T-helper 2 cell treated with Interferon-gamma antibody and Interleukin-4, amounts not matched to agents 5 μg/mL and 100 μg/mL, for 36 hours (primary cell): ENCODE measurements around the gene TAF7.

Experiments
- DNase-seq: peaks from one replicate; pipeline ENCODE4 v3.0.0; 2021; ENCODE audit warnings: low spot score
- H3K27ac Mint-ChIP-seq: one replicate; pipeline ENCODE4 v1.8.0; 2021; ENCODE audit warnings: mild to moderate bottlenecking, mixed read lengths
- H3K27me3 Mint-ChIP-seq: one replicate; pipeline ENCODE4 v1.8.0; 2021; ENCODE audit warnings: low read depth, mixed read lengths
- H3K36me3 Mint-ChIP-seq: one replicate; pipeline ENCODE4 v1.8.0; 2021; ENCODE audit warnings: low read depth, mixed read lengths
- H3K4me1 Mint-ChIP-seq: one replicate; pipeline ENCODE4 v1.8.0; 2021; ENCODE audit warnings: low read depth, mixed read lengths
- H3K4me3 Mint-ChIP-seq: one replicate; pipeline ENCODE4 v1.8.0; 2022; ENCODE audit warnings: mild to moderate bottlenecking, moderate library complexity, mixed read lengths
- H3K9me3 Mint-ChIP-seq: one replicate; pipeline ENCODE4 v1.8.0; 2021; ENCODE audit warnings: mixed read lengths

Gene TAF7, protein sequence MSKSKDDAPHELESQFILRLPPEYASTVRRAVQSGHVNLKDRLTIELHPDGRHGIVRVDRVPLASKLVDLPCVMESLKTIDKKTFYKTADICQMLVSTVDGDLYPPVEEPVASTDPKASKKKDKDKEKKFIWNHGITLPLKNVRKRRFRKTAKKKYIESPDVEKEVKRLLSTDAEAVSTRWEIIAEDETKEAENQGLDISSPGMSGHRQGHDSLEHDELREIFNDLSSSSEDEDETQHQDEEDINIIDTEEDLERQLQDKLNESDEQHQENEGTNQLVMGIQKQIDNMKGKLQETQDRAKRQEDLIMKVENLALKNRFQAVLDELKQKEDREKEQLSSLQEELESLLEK

DNA sequence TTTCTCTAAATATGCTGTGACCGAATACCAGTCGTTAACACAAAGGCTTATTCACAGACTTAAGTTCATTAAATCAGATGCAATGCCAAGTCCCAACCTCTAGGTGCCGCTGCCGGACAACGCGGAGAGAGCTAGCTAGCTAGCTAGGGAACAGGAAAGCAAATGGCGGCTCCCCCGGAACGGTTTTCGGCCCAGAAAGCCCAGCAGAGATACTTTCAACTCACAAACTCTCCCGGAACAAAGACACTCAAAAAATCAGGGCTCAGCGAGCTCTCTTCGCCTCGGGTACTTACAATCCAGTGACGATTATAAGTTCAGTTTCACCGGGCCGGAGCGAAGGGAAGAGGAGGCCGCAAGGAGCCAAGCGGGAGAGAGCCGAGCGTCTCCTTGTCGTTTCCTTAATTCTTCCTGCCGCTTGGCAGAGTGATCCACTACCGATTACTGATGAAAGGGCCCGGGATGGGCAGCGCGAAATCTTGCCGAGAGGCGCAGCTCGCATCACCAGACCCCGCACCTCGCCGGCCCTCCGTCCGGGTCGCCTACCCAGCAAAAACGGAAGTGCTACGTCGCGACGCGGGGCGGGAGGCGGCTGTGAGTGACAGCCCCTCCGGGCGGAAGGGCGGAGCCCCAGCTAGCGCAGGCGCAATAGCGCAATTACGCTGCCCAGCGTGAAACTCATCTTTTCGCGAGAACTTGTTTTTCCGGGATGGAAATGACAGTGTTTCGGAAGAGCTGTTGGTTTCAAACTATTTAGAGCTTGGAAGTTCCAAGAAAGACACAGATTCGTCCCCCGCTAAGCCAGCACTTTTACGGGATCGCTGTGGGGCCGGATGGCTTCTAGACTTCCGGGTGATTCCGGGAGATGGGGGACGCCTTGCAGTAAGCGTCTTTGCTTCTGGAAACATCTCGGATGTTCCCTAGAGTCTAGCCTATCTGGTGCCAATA lies at the start of gene TAF7:
TAF7 (minus strand) TSS at position 560 of the 945 bp plus-strand sequence. CDS start 740 bp downstream, outside the sequence.
- peaks cover 20% of the 10 kb centered on the region for H3K4me1 Mint-ChIP-seq
- H3K27ac Mint-ChIP-seq: peak within 1 kb of the TSS; percentile 98
- H3K4me3 Mint-ChIP-seq: peak within 1 kb of the TSS; percentile 98
- H3K36me3 Mint-ChIP-seq: peaks cover 50% of the 10 kb centered on the region
- peaks cover 2% of the 10 kb centered on the region for H3K27me3 Mint-ChIP-seq
- DNase-seq: peak; percentile 91
- peaks cover 58% of the 10 kb centered on the region for H3K9me3 Mint-ChIP-seq

DNA sequence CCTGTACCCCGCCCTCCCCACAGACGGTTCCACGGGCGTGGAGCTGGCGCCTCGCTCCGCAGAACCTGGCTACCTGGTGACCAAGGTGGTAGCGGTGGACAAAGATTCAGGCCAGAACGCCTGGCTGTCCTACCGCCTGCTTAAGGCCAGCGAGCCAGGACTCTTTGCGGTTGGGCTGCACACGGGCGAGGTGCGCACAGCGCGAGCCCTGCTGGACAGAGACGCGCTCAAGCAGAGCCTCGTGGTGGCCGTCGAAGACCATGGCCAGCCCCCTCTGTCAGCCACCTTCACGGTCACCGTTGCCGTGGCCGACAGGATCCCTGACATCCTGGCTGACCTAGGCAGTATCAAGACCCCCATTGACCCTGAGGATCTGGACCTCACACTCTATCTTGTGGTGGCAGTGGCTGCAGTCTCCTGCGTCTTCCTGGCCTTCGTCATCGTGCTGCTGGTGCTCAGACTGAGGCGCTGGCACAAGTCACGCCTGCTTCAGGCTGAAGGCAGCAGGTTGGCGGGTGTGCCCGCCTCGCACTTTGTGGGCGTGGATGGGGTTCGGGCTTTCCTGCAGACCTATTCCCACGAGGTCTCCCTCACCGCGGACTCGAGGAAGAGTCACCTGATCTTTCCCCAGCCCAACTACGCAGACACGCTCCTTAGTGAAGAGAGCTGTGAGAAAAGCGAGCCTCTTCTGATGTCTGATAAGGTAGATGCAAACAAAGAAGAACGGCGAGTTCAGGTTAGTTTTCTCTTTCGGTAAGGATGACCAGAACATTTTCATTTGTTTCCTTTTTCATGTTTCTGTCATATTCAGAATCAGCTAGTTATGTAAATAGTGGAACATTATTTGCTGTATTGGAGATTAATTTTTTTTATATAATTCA lies 45.7 kb upstream of the TAF7 start:
- H3K27ac Mint-ChIP-seq: no peak overlapping the region
- H3K36me3 Mint-ChIP-seq: peaks cover 5% of the 10 kb centered on the region
- peaks cover 2% of the 10 kb centered on the region for H3K4me1 Mint-ChIP-seq
- no peak overlapping the region for H3K4me3 Mint-ChIP-seq
- H3K27me3 Mint-ChIP-seq: peaks cover 50% of the 10 kb centered on the region
- H3K9me3 Mint-ChIP-seq: peaks cover 31% of the 10 kb centered on the region
- DNase-seq: no peak

DNA sequence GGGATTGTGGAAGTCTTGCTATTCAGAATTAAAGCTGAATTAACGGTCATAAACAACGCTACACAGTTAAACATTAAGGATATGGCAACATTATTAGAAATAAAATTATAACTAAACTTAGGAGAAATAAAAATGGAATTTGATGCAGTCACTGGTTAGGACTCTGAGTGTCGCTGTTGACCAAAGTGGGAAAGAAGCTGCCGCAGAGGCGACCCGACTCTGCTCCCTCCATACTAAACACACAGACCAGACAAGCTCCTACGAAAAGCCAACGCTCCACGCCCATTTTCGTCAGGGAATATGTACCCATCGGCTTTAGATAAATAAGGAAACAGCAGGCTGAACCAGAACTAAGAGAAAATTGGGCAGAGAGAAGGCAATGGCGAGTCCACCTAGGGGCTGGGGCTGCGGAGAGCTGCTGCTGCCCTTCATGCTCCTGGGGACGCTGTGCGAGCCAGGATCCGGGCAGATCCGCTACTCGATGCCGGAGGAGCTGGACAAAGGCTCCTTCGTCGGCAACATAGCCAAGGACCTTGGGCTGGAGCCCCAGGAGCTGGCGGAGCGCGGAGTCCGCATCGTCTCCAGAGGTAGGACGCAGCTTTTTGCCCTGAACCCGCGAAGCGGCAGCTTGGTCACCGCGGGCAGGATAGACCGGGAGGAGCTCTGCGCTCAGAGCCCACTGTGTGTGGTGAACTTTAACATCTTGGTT lies 43.5 kb upstream of the TAF7 start, which contains the start of gene PCDHGA5:
PCDHGA5 (plus strand) TSS at position 211 of the 709 bp plus-strand sequence; CDS start at position 380, 169 bp downstream.
- no peak for DNase-seq
- H3K4me3 Mint-ChIP-seq: no peak within 1 kb of the TSS
- no peak within 1 kb of the TSS for H3K27ac Mint-ChIP-seq
- peaks cover 42% of the 10 kb centered on the region for H3K9me3 Mint-ChIP-seq
- H3K36me3 Mint-ChIP-seq: peaks cover 7% of the 10 kb centered on the region
- peaks cover 2% of the 10 kb centered on the region for H3K4me1 Mint-ChIP-seq
- peaks cover 53% of the 10 kb centered on the region for H3K27me3 Mint-ChIP-seq

DNA sequence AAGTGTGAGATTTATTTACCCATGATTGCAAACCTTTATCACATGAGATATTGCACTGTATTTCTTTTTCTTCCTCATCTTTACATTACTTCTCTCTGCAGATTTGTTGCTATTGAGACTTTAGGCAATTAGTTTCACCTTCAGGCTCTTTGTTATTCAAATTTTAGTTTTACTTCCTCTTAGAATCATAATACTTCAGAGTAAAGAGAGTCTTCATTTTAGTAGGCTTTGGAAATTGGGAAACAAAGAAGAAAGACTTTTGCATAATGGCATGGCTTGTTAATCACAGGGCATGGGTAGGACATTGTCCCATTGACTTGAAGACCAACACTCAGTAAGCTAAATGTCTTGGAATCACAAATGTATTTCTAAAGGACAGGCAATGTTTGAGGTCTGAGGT lies 42.1 kb upstream of the TAF7 start:
- Mint-ChIP-seq H3K4me3 (no peak overlapping the region), H3K9me3 (peaks cover 42% of the 10 kb centered on the region), H3K27me3 (peaks cover 51% of the 10 kb centered on the region), H3K27ac (no peak overlapping the region), H3K36me3 (peaks cover 7% of the 10 kb centered on the region), H3K4me1 (peaks cover 2% of the 10 kb centered on the region)
- no peak for DNase-seq

DNA sequence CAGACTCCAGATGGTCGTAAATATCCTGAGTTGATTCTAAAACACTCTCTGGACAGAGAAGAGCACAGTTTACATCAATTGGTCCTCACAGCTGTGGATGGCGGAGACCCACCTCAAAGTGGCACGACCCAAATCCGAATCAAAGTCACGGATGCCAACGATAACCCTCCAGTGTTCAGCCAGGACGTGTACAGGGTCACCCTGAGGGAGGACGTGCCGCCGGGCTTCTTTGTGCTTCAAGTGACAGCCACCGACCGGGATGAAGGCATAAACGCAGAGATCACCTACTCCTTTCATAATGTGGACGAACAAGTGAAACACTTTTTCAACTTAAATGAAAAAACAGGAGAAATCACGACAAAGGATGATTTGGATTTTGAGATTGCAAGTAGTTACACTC lies 40.1 kb upstream of the TAF7 start:
- DNase-seq: no peak
- peaks cover 48% of the 10 kb centered on the region for H3K27me3 Mint-ChIP-seq
- peaks cover 7% of the 10 kb centered on the region for H3K36me3 Mint-ChIP-seq
- peaks cover 2% of the 10 kb centered on the region for H3K4me1 Mint-ChIP-seq
- H3K9me3 Mint-ChIP-seq: peaks cover 44% of the 10 kb centered on the region
- H3K27ac Mint-ChIP-seq: no peak overlapping the region
- no peak overlapping the region for H3K4me3 Mint-ChIP-seq

DNA sequence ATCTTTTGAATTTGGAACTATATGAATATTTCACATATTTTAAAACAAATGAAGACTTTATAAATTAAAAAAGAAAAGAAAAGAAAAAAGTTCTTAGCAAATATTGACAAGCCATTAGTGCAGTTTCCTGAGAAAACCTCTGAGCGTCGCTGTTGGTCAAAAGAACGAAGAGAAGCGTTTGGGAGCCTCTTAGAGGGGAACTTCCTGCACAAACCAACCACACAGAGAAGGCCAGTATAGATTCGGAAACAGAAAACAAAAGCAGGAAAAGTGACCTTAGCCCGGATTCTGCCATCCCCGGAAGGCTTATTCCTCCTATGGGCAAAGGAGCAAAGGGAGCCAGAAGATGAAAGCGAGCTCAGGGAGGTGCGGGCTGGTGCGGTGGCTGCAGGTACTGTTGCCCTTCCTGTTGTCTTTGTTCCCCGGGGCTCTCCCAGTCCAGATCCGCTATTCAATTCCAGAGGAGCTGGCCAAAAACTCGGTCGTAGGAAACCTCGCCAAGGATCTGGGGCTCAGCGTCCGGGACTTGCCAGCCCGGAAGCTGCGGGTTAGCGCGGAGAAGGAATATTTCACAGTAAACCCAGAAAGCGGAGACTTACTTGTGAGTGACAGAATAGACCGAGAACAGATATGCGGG lies 39.3 kb upstream of the TAF7 start, which contains the start of gene PCDHGB2:
PCDHGB2 (plus strand) TSS at position 205 of the 637 bp plus-strand sequence; CDS start at position 347, 142 bp downstream.
- Mint-ChIP-seq H3K27ac (peak within 1 kb of the TSS; percentile 68), H3K4me3 (peak within 1 kb of the TSS; percentile 89), H3K4me1 (peaks cover 2% of the 10 kb centered on the region), H3K27me3 (peaks cover 40% of the 10 kb centered on the region), H3K9me3 (peaks cover 36% of the 10 kb centered on the region), H3K36me3 (peaks cover 7% of the 10 kb centered on the region)
- no peak for DNase-seq

DNA sequence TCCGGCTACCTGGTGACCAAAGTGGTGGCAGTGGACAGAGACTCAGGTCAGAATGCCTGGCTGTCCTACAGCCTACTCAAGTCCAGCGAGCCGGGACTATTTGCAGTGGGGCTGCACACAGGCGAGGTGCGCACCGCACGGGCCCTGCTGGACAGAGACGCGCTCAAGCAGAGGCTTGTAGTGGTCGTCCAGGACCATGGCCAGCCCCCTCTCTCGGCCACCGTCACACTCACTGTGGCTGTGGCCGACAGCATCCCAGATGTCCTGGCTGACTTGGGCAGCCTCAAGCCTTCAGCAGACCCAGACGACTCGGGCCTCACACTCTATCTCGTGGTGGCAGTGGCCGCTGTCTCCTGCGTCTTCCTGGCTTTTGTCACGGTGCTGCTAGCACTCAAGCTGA lies 36.4 kb upstream of the TAF7 start:
- H3K36me3 Mint-ChIP-seq: peaks cover 3% of the 10 kb centered on the region
- no peak overlapping the region for H3K27ac Mint-ChIP-seq
- H3K4me1 Mint-ChIP-seq: peaks cover 2% of the 10 kb centered on the region
- peaks cover 23% of the 10 kb centered on the region for H3K27me3 Mint-ChIP-seq
- H3K9me3 Mint-ChIP-seq: peaks cover 30% of the 10 kb centered on the region
- H3K4me3 Mint-ChIP-seq: no peak overlapping the region
- no peak for DNase-seq

DNA sequence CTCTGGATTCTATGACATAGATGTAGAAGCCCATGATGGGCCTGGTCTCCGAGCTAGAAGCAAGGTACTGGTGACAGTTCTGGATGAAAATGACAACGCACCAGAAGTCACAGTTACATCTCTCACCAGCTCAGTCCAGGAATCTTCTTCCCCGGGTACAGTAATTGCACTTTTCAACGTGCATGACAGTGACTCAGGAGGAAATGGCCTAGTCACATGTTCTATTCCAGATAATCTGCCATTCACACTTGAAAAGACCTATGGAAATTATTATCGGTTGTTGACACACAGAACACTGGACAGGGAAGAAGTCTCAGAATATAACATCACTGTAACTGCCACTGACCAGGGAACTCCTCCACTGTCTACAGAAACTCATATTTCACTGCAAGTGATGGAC lies 35.5 kb upstream of the TAF7 start:
- Mint-ChIP-seq H3K9me3 (peaks cover 27% of the 10 kb centered on the region), H3K4me1 (peaks cover 2% of the 10 kb centered on the region), H3K36me3 (peaks cover under 1% of the 10 kb centered on the region), H3K4me3 (no peak overlapping the region), H3K27ac (no peak overlapping the region), H3K27me3 (peaks cover 20% of the 10 kb centered on the region)
- DNase-seq: no peak

DNA sequence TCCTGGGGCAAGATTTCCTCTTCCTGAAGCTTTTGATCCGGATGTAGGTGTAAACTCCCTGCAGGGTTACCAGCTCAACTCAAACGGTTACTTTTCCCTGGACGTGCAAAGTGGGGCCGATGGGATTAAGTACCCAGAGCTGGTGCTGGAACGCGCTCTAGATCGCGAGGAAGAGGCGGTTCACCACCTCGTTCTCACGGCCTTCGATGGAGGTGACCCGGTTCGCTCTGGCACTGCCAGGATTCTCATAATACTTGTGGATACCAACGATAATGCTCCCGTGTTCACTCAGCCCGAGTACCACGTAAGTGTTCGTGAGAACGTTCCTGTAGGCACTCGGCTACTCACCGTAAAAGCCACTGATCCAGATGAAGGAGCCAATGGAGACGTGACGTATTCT lies 35.1 kb upstream of the TAF7 start:
- H3K4me3 Mint-ChIP-seq: peak overlapping the region; percentile 61
- H3K4me1 Mint-ChIP-seq: peaks cover 2% of the 10 kb centered on the region
- H3K36me3 Mint-ChIP-seq: no peaks in the 10 kb centered on the region
- H3K27ac Mint-ChIP-seq: no peak overlapping the region
- H3K27me3 Mint-ChIP-seq: peaks cover 15% of the 10 kb centered on the region
- DNase-seq: no peak
- H3K9me3 Mint-ChIP-seq: peaks cover 22% of the 10 kb centered on the region

DNA sequence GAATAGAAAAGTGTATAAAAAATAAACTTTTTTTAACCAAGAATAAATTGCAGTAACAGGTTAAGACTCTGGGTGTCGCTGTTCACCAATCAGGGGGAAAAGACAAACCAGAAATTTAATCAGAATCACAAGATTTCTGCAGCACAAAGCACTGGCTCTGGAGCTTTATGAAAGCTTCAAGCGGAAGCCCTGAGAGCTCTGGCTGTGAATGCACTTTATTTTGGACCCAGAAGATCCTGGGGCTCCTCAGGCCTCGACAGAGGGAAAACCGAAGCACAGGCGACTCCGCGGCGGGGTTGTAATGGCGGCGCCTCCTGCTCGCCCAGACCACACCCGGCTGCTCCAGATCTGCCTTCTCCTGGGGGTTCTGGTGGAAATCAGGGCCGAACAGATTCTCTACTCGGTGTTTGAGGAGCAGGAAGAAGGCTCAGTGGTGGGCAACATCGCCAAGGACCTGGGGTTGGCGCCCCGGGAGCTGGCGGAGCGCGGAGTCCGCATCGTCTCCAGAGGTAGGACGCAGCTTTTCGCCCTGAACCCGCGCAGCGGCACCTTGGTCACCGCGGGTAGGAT lies 34.4 kb upstream of the TAF7 start, which contains the start of gene PCDHGA4:
PCDHGA4 (plus strand) TSS at position 122 of the 570 bp plus-strand sequence; CDS start at position 209, 87 bp downstream.
- Mint-ChIP-seq H3K4me1 (peaks cover 4% of the 10 kb centered on the region), H3K36me3 (peaks cover 1% of the 10 kb centered on the region), H3K27me3 (peaks cover 15% of the 10 kb centered on the region), H3K27ac (no peak within 1 kb of the TSS), H3K9me3 (peaks cover 21% of the 10 kb centered on the region), H3K4me3 (peak within 1 kb of the TSS; percentile 61)
- no peak for DNase-seq

DNA sequence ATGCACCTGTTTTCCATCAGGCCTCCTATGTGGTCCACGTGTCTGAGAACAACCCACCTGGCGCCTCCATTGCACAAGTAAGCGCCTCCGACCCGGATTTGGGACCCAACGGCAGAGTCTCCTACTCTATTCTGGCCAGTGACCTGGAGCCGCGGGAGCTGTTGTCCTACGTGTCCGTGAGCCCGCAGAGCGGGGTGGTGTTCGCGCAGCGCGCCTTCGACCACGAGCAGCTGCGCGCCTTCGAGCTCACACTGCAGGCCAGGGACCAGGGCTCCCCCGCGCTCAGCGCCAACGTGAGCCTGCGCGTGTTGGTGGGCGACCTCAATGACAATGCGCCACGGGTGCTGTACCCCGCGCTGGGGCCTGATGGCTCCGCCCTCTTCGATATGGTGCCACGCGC lies 31.0 kb upstream of the TAF7 start:
- Mint-ChIP-seq H3K9me3 (peaks cover 25% of the 10 kb centered on the region), H3K4me3 (no peak overlapping the region), H3K4me1 (peaks cover 2% of the 10 kb centered on the region), H3K27ac (no peak overlapping the region), H3K27me3 (peaks cover 13% of the 10 kb centered on the region), H3K36me3 (peaks cover 1% of the 10 kb centered on the region)
- no peak for DNase-seq
